Measurements from ENCODE around the gene KRTAP4-3. TPM values are rescaled to one million over a fixed set of nuclear protein-coding genes. Genes with fewer than 3 reads are reported as not detected.

Gene KRTAP4-3
- total and polyA plus RNA-seq, 2 of the 8 experiments (the other 6 are each of a cell fraction or from before 2014, with no cell fraction given): not detected

DNA sequence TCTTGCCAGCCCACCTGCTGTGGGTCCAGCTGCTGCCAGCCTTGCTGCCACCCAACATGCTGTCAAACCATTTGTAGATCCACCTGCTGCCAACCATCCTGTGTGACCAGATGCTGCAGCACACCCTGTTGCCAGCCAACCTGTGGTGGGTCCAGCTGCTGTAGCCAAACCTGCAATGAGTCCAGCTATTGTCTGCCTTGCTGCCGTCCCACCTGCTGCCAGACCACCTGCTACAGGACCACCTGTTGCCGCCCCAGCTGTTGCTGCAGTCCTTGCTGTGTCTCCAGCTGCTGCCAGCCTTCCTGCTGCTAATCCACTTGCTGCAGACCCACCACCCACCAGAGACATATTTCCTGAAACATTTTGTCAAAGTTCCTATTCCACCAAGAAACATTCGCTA lies 22.3 kb upstream of the KRTAP4-3 start:
- no peaks in the 10 kb centered on the region; a peak in 1 of 7 replicates for H3K4me1 ChIP-seq (replicated peaks in 1 of 4; ENCODE audit: control insufficient read depth in 3 of 4, insufficient read depth in 4 of 4, low read length in 3 of 4)

More for the DNA sequence above, 22.3 kb upstream of the KRTAP4-3 start:
- Histone ChIP-seq H3K9me3 (ENCODE audit: insufficient read depth in 2 of 2, low read depth in 1 of 2, low read length in 1 of 2) (0 out of 4 replicates have a peak, but pooled peaks cover 0 to 3% of the 10 kb centered on the region in 2 experiments), H2BK15ac (ENCODE audit: low read length) (no peak overlapping the region), H4K5ac (ENCODE audit: insufficient read length, low read depth, low read length) (no peak overlapping the region), H2BK20ac (ENCODE audit: low read length) (no peak overlapping the region), H3K18ac (ENCODE audit: extremely low read depth, low read length) (no peak overlapping the region), H2AK5ac (ENCODE audit: low read depth, low read length) (no peak overlapping the region), H4K91ac (replicated peaks; ENCODE audit: insufficient read length, low read length) (no peak overlapping the region), H3K4me3 (ENCODE audit: extremely low read depth in 1 of 4, insufficient read depth in 2 of 4, low read depth in 3 of 4, low read length in 4 of 4) (no peak overlapping the region), H3K23ac (ENCODE audit: insufficient read length) (no peak overlapping the region), H3K4ac (replicated peaks; ENCODE audit: insufficient read length, low read depth, low read length) (no peak overlapping the region), H2AFZ (ENCODE audit: low read length) (no peak overlapping the region), H4K20me1 (replicated peaks in 1 of 2; ENCODE audit: control insufficient read depth in 1 of 2, insufficient read depth in 2 of 2, low read length in 2 of 2) (no peaks in the 10 kb centered on the region), H2BK5ac (ENCODE audit: low read depth, low read length) (0 out of 2 replicates have a peak overlapping the region, but pooled peaks have one; percentile 8), H4K8ac (ENCODE audit: extremely low read depth, insufficient read depth, low read length) (peak overlapping the region; percentile 35; the same call in 1 of the 2 replicates), H3K27me3 (replicated peaks in 1 of 4; ENCODE audit: control insufficient read depth in 3 of 4, extremely low read depth in 1 of 4, insufficient read depth in 3 of 4, low read length in 3 of 4) (no peaks in the 10 kb centered on the region), H3K79me1 (ENCODE audit: low read depth, low read length) (no peaks in the 10 kb centered on the region), H3K9ac (replicated peaks in 1 of 4; ENCODE audit: extremely low read depth in 1 of 4, low read depth in 3 of 4, low read length in 3 of 4) (no peak overlapping the region), H2BK12ac (ENCODE audit: low read depth, low read length) (no peak overlapping the region), H3K27ac (ENCODE audit: low read depth, low read length) (no peak overlapping the region), H3K14ac (ENCODE audit: insufficient read length) (no peak overlapping the region), H3K56ac (replicated peaks; ENCODE audit: insufficient read length, low read depth, low read length) (no peak overlapping the region), H2BK120ac (replicated peaks; ENCODE audit: low read depth, low read length) (no peak overlapping the region), H3K23me2 (ENCODE audit: low read depth, low read length) (no peaks in the 10 kb centered on the region), H3K79me2 (ENCODE audit: control insufficient read depth in 1 of 2, insufficient read depth in 2 of 2, low read length in 2 of 2) (no peaks in the 10 kb centered on the region), H3K4me2 (ENCODE audit: insufficient read depth in 1 of 2, low read depth in 2 of 2, low read length in 2 of 2) (no peak overlapping the region), H3K36me3 (ENCODE audit: control insufficient read depth in 2 of 4, insufficient read depth in 4 of 4, low read length in 3 of 4) (no peaks in the 10 kb centered on the region)
- ChIA-PET POLR2A (ENCODE audit: partially characterized antibody) (no interaction called here), CTCF (ENCODE audit: partially characterized antibody) (no interaction called here)
- DNase-seq (ENCODE audit: low read depth in 1 of 2, low spot score in 2 of 2) (no peak), FAIRE-seq (no peak)
- TF ChIP-seq CBX8 (IDR thresholded peaks at IDR 0.05; ENCODE audit: borderline replicate concordance, low read depth, low read length) (no peak), RBBP5 (IDR thresholded peaks at IDR 0.05; ENCODE audit: borderline replicate concordance, low read depth, low read length) (no peak), RAD21 (IDR thresholded peaks at IDR 0.05 in 1 of 2, conservative IDR thresholded peaks at IDR 0.05 in 1 of 2; ENCODE audit: low read depth in 2 of 2, low read length in 2 of 2) (no peak), SIRT6 (IDR thresholded peaks at IDR 0.05; ENCODE audit: low read length) (no peak), SP4 (IDR thresholded peaks at IDR 0.05; ENCODE audit: low read length) (no peak), SAP30 (IDR thresholded peaks at IDR 0.05; ENCODE audit: insufficient read depth, insufficient replicate concordance, low read length) (no peak), TAF7 (optimal IDR thresholded peaks at IDR 0.05; ENCODE audit: borderline replicate concordance, low read depth, low read length) (no peak), BRCA1 (IDR thresholded peaks at IDR 0.05; ENCODE audit: low read depth, low read length) (no peak), NRF1 (IDR thresholded peaks at IDR 0.05; ENCODE audit: low read depth, low read length) (no peak), CTBP2 (IDR thresholded peaks at IDR 0.05; ENCODE audit: borderline replicate concordance, insufficient read depth, insufficient read length, low read length) (no peak), SUZ12 (IDR thresholded peaks at IDR 0.05; ENCODE audit: low read length) (no peak), CBX5 (IDR thresholded peaks at IDR 0.05; ENCODE audit: low read depth, low read length) (no peak)
- TF ChIP-seq, protein P1, sequence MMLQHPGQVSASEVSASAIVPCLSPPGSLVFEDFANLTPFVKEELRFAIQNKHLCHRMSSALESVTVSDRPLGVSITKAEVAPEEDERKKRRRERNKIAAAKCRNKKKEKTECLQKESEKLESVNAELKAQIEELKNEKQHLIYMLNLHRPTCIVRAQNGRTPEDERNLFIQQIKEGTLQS (IDR thresholded peaks at IDR 0.05; ENCODE audit: insufficient read depth, low read depth, low read length): no peak
- WGBS, 2 experiments (ENCODE audit: extremely low coverage in 1 of 2, insufficient coverage in 1 of 2, insufficient read length in 1 of 2, insufficient replicate concordance in 2 of 2, low coverage in 1 of 2, low lambda C conversion rate in 2 of 2, missing lambda C conversion rate in 1 of 2): 95% methylated on average over 3 of the region's 3 CpGs; no CpG with 5 or more reads in 1 of the 2 experiments

All from H1 (cell line).